ENCODE results near the gene KREMEN2.
"Not testable (repeated sequence)": the region's sequence is repeated elsewhere in the genome, so short reads cannot be mapped to it uniquely, and the experiment has no call there.

KREMEN2 gene

DNA sequence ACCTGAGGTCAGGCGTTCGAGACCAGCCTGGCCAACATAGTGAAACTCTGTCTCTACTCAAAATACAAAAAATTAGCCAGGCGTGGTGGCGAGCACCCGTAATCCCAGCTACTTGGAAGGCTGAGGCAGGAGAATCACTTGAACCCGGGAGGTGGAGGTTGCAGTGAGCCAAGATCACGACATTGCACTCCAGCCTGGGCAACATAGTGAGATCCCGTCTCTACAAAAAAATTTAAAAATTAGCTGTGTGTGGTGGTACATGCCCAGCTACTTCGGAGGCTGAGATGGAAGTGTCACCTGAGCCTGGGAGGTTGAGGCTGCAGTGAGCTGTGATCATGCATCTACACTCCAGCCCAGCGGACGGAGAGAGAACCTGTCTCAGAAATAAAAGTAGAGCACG is 20.4 kb upstream of the KREMEN2 start:
- DNase-seq: not testable (repeated sequence)

DNA sequence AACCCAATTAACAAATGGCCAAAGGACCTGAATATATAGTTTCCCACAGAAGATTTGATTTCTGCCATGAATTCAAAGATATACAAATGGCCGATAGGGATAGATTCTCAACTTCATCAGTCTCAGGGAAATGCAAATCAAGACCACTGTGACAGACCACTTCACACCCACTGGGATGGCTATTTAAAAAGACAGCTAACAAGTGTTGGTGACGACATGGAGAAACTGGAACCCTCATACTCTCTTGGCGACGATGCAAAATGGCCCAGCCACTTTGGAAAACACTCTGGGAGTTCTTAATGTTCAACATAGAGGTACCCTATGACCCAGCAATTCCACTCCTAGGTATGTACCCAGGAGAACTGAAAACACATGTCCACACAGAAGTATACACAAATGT is 17.4 kb upstream of the KREMEN2 start:
- DNase-seq: no peak

DNA sequence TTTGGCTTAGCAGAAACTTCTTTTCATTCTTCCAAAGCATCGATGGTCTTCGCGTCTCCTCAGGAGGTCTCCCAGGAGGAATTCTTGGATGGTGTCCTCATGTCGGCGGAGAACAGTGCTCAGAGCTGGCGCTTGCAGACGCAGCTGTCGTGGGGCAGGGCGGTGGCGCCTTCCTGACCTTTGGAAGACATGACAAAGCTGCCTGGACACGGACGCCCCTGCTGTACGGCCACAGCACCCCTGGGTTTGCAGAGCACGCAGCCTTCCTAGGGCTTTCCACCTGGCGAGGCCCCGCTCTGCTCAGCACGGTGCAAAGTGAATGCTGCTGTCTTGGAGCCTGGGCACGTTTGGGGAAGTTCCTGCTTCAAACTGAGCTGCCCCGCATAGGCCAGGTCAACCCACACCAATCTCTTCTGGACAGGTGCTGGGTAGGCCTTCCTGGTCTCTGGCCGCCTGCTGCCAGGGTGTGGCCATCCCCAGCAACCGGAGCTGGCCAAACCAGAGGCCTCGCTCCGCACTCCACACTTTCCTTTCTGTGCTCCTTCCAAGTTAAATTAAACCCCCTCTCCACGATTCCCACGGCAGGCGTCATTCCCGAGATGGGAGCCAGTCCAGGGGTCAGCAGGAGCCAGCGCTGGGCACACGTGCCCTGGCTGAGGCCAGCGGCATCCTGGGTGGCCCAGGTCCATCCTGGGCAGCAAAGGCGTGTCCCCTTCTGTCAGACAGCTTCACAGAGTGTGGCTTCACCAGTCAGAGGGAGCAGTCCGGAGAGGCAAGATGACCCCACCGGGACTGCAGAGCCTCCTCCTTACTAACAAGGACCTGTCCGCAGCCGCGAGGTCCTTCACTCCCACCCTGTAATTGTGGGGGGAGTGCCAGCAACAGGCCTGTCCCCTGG is 15.0 kb upstream of the KREMEN2 start:
- DNase-seq: no peak

DNA sequence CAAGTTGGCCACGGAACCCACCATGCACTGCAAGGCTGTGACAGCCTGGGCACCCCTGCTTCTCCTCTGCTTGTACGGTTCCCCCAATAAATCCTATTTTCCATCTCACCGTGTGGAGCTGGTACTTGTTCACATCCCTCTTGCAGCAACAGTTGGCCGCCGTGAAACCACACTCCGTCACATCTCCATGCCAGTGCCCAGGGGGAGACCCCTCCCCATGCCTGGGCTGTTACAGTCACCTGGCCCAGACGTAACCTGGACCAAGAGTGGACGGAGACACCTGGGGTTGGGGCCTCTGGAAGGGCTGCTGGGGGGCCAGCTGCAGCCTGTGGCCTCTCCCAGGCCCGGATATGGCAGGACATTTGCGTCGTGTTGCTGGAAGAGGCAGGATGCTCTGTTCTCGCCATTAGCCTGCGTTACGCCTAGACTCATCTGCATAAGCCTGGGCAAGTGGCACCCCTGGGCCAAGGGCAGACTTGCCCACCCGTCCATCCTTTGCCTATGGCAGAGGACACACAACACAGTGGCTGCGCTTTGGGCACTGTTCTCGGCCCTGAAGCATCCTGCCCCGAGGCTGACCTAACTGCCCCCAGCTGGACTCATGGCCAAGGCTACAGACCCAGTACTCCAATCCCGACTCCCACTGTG is 14.2 kb upstream of the KREMEN2 start:
- DNase-seq: no peak

DNA sequence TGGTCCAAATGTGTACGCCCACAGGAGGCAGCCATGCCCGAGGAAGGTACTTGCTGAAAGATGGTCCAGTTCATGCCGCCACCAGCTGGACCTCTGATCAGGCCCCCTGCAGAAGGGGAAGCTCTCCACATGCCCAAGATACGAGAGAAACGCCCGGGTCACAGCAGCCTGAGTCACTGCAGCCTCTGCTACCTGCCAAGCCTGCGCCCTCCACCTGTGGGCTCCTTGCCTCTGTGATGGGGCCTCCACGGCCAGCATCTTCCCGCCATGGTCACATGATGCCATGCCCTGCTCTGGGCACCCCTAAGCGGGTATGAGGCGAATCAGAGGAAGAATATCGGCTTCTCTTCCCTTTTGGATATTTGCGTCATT is 13.7 kb upstream of the KREMEN2 start:
- no peak for DNase-seq

DNA sequence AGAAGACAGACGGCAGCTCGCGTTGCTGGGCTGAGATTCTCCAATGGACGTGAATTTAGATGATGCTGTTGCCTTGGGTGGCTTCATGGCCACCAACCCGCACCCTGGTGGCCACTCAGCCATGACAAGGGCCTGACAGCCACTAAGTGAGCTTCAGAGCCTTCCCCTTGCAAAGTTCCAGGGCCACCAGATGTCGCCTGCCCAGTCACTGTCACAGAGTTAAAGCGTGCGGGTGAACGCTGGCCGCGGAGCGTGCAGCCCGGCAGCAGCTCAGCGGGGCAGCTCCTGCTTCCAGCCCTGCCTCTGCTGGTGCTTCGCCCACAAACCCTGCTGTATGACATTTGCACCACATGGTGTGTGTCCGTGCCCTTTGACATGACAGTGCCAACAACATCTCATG is 13.3 kb upstream of the KREMEN2 start:
- DNase-seq: no peak

DNA sequence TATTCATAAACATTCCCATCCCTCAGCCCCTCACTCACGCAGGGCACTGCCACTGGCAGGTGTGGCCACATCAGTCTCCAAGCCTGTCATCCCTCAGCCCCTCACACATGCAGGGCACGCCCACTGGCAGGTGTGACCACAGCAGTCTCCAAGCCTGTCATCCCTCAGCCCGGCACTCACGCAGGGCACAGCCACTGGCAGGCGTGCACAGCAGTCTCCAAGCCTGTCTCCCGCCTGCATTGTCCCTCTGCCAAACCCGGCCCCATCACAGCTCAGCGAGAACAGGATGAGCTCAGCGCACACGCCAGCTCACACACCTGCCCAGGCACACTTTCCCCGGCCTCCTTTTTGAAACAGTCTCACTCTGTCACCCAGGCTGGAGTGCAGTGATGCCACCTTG is 11.4 kb upstream of the KREMEN2 start:
- no peak for DNase-seq

DNA sequence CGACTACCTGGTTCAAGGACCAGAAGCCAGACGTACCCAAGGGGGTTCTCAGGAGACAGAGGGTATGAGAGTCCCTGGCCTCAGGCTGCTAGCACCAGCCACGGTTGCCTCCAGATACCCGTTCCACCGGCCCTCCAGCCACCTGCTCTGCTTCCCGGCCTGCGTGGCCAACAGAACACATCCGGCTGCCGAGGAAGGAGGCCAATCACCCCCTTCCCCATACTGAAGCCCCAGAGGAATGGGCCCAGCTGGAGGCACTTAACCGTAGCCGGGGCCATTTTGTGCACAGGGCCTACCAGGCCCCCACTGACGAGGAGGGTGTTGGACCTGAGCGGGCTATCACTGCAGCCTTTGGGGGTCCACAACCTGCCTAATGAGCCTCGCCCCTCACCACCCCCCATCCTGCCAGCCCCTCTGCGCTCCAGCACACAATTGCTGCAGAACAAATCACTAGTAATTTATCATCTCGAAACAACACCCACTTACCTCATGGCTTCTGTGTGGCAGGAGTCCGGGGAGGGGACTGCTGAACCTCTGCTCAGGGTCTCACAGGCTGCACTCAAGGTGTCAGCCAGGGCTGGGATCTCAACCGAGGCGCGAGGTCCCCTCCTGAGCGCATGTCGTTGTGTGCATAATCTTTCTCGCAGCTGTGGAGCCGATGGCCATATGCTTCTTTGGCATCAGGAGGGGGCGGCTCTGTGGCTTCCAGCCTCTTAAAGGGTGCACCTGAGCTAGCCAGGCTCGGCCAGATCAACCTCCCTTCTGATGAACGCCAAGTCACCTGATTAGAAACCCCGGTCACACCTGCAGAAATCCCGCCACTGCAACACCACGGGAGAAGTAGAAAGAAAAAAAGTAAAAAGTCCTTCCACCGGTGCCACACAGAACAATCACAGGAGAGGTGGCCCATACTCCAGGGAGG is 10.1 kb upstream of the KREMEN2 start:
- no peak for DNase-seq

DNA sequence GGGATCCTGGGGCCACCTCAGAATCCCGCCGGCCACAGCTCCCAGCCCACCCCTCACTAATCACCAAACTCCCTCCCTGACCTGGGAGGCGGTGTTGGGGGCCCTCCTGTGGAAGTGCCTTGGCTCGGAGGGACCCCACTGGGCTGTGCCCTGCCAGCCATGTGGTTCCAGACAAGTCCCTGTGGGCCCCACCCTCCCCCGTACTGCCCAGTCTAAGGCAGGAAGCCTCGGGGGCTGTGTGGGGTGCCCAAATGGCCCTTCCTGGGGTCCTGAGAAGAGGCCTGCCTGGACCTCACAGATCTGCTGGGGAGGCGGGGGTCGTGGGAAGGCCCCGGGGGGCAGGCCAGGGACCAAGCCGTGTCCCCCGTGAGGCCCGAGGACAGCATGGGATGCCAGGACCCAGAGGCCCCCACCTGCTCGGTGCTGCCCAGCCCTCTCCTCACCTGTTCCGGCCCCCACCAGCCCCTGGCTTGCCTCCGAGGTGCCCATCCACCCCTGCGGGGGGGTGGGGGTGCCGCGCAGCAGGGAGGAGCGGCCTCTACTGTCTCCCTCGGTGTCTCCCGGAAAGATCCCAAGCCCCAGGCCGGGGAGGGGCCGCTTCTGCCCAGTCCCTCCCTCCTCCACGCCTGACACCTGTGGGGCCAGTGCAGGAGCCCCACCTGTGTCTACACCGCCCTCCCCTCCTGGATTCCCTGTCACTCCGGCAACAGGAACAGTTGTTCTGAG is 9.3 kb upstream of the KREMEN2 start:
- DNase-seq: no peak

DNA sequence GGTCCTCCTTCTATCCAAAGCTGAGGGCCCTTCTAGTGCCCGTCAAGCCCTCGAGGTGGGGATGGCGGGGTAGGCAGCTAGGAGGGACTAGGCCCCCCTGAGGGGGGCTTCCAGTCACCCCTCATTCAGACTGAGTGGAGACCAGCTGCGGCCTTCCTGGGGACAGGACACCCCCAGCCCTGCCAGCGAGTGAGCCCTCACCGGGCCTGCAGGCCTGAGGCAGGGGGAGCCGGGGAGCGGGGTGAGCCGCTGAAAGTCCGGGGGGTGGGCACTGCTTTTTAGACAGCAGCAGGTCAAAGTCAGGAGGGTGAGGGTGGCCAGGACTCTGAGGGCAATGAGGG is 8.7 kb upstream of the KREMEN2 start:
- no peak for DNase-seq

DNA sequence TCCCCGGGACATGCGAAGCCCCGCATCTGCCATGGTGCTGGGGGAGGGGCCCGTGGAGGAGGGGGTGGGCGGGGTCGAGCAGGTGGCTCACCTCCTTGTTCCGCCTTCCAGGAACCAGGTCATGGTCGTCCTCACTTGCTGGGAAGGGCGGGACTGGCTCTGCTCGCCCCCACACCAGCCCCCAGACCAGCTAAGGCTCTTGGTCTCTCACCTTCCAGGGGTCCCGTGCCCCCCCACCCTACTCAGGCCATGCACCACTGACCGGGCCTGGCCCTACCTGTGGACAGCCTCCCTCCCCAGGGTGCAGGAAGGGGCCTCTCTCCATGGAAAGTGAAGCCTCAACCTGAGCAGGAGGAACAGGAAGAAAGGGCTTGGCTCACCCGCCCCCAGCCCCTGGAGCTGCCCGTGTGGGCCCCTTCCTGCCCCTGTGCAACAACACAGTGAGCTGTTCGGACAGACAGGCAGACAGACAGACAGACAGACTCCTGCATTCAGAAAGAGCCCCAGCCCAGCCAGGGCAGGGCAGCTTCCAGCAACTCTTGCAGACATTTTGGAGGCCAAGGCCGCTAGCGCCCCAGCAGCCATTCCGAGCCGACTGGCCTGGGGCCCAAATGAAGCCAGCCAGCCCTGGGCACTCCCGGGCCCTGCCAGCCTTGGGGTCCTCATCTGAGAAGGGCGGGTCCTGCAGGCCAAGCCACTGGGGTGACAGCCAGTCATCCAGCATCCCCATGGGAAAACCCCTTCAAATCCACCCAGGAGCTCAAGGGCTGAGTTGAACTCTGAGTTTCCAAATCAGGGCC is 8.1 kb upstream of the KREMEN2 start:
- DNase-seq: no peak

DNA sequence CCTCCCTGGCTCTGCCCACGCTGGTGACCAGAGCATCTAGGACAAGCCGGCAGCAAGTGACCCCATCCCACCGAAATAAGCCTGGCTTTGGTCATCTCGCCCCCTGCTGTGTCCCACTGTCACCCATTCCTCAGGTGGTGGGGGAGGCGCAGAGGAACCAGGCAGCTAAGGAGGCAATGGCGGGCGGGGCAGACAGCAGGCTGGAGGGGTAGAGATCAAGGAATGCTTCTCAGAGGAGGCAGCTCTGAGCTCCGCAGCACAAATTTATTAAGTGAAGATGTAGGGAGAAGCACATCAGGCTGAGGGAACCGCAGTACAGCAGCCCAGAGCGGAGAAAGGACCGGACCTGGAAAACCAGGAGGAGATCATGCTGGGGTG is 7.5 kb upstream of the KREMEN2 start:
- no peak for DNase-seq

DNA sequence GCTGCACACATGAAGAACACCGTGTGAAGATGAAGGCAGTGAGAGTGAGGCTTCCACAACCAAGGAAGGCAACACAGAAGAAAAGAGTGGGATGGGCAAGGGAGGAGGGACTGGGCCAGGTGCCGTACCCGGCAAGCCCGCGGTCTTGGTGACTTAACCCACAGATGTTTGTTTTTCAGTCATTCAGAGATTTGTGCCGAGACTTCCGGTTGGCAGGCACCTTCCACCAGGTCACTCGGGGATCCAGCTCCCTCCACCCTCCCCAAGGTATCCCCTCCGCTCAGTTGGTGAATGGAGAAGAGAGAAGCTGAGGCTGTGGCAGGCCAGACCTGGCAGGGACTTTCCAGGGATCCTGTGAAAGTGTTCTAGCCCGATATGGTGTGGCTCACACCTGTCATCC is 4.9 kb upstream of the KREMEN2 start:
- DNase-seq: no peak

DNA sequence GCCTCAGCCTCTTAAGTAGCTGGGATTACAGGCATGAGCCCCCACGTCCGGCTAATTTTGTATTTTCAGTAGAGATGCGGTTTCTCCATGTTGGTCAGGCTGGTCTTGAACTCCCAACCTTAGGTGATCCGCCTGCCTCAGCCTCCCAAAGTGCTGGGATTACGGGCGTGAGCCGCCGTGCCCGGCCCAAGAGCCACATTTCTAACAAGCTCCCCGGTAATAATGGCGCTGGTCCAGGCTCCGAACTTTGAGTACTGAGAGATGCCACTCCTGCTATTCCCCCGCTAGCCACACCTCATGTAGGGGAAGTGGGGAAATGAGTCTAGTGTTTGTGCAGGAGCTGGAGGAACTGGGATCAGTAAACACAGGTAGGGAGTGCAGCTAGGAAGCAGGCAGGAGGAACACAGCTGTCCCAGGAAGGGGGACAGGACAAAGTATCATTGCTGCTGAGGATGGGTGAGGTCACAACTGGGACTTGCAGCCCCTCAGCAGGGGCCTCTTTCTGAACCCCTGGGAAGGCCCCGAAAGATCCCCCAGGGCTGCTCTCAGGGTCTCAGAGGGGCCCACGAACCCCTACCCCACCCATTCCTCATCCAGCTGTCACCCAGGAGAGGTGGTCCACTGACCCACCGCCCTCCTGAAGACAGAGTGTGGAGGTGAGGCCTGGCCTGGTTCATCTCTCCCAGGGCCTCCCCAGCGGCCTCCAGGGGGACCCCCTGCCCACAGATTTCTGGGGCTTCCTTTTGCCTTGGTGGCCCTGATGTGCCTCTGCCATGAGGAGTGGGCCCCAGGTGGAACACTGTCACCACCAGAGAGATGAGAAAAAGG is 3.7 kb upstream of the KREMEN2 start:
- DNase-seq: no peak

DNA sequence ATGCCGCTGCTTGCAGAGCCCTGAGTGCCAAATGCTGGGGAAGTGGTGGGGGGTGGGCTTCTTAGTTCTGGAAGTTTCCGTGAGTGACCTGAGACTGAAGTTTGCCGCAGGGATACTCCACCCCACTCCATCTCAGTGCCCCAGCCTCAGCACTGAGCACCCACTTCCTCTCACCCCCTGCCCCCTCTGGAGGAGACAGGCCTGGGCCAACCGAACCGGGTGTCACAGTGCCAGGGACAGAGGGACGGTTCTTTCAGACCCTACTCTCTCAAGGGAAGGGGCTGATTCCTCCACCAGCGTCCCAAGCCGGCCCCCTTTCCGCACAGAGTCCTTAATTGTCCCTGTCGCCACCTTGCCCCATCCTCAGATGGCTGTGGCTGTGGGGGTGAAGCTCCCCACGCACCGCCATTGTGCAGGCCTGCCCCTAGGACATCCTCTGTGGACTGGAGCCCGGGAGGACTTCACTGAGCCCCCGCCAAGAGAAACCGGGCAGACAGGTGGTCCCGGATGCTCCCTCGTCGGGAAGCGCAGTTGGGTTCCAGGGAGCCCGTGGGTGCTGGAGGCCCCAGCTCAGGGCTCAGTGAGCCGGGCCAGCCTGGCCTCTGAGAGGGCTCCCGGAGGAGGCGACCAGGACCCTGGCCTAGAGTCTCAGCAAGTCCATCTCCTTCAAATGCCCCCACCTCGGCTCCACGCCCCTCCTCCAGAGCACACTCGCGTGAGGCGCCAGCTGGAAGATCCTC is 1.6 kb upstream of the KREMEN2 start:
- DNase-seq: no peak

DNA sequence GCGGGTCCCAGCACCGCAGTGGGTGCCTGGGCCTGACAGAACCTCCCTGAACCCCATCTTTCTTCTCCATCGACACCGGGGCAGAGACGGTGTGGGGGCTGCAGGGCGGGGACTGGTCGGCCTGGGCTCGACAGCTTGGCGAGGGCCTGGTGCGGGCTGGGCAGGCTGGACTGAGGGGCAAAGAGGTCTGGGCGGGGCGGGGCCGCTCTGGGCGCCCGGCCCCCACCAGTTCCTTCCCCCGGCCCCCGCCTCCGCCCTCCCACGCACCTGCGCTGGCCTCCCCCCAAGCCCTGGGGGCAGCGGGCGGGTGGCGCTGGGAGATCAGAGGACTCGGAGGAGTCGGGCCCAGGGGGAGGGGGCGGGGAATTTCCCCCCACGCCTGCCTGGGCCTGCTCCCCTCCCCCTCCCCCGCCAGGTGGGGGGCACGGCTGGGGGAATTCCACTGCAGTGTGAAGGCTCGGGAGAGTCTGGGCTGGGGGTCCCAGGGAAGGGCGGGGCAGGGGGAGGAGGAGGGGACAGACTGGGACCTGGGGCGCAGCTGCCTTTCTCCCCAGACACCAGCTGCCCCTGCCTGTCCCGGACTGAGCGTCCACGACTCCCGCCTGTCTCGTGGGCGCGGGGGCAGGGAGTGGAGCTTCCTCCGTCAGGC is 877 bp upstream of the KREMEN2 start:
- no peak for DNase-seq

DNA sequence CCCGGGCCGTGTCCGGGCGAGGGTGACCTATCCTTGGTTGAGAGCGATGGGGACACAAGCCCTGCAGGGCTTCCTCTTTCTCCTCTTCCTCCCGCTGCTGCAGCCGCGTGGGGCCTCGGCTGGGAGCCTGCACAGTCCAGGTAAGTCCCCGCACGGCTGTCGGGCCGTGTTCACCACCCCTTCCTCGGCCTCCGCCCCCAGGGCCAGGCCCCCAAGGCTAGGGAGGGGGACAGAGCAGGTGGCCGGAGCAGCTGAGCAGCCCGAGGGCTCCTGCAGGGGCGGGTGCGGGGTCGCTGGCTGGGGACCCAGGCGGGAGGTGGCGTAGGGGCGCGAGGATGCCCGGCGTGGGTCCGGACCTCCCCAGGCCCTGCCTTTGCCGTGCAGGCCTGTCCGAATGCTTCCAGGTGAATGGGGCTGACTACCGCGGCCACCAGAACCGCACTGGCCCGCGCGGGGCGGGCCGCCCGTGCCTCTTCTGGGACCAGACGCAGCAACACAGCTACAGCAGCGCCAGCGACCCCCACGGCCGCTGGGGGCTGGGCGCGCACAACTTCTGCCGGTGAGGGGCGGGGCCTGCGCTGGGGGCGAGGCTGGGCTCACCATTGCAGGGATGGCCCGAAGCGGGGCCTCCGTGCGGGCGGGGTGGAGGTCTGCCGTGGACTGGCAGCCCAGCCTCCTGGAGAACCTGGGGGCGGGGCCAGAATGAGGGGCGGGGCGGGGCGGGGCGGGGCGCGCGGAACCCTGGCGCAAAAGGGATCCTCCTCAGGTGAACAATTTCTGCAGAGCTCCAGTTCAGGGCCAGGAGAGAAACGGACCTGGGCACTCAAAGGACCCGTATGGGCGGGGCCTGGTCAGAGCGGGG is 631 bp downstream of the KREMEN2 start:
- no peak for DNase-seq

DNA sequence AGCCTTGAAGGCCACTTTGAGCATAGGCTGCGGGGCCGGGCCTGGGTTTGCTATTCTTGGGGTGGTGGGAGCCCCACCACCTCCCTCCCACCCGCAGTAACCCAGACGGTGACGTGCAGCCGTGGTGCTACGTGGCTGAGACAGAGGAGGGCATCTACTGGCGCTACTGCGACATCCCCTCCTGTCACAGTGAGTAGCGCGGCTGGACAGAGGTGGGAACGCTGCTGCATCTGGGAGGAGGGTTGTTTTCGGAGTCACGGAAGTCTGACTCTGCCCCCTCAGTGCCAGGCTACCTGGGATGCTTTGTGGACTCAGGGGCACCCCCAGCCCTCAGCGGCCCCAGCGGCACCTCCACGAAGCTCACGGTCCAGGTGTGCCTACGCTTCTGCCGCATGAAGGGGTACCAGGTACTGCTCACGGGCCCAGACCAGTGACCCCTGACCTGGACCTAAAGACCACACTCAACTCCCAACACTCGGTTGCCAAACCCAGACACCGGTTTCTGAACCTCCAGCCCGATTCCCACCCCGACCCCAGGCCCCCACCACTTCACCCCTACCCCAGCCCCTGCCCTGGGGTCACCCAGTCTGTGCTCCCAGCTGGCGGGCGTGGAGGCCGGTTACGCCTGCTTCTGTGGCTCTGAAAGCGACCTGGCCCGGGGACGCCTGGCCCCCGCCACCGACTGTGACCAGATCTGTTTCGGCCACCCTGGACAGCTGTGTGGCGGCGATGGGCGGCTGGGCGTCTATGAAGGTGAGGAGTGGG is 2.1 kb downstream of the KREMEN2 start:
- DNase-seq: no peak
